ENCODE results near the gene SMPDL3A.
"Not testable (repeated sequence)": the region's sequence is repeated elsewhere in the genome, so short reads cannot be mapped to it uniquely, and the experiment has no call there.

Gene SMPDL3A

GRCh38 chr6:122789182-122790027 lies at the start of gene SMPDL3A:
TSS of gene SMPDL3A (plus strand) at chr6:122789258. CDS start at chr6:122789347, 89 bp downstream.
- no peak for DNase-seq (ENCODE audit: low read depth)

- DNase-seq (ENCODE audit: low read depth): no peak
Measured at GRCh38 chr6:122740091-122740490, 49.0 kb upstream of the SMPDL3A start.

- DNase-seq (ENCODE audit: low read depth): no peak
Measured at GRCh38 chr6:122740936-122741335, 48.1 kb upstream of the SMPDL3A start.

GRCh38 chr6:122744247-122744646 lies 44.8 kb upstream of the SMPDL3A start:
- DNase-seq (ENCODE audit: low read depth): not testable (repeated sequence)

- not testable (repeated sequence) for DNase-seq (ENCODE audit: low read depth)
Measured at GRCh38 chr6:122744856-122745255, 44.2 kb upstream of the SMPDL3A start.

- DNase-seq (ENCODE audit: low read depth): no peak
Measured at GRCh38 chr6:122746688-122747087, 42.4 kb upstream of the SMPDL3A start.

GRCh38 chr6:122747573-122747972 lies 41.5 kb upstream of the SMPDL3A start:
- no peak for DNase-seq (ENCODE audit: low read depth)

- not testable (repeated sequence) for DNase-seq (ENCODE audit: low read depth)
Measured at GRCh38 chr6:122748945-122749344, 40.1 kb upstream of the SMPDL3A start.

- DNase-seq (ENCODE audit: low read depth): no peak
Measured at GRCh38 chr6:122749451-122750050, 39.5 kb upstream of the SMPDL3A start.

- DNase-seq (ENCODE audit: low read depth): no peak
Measured at GRCh38 chr6:122751326-122751725, 37.7 kb upstream of the SMPDL3A start.

- DNase-seq (ENCODE audit: low read depth): no peak
Measured at GRCh38 chr6:122752459-122752858, 36.6 kb upstream of the SMPDL3A start.

GRCh38 chr6:122753000-122753687 lies 35.9 kb upstream of the SMPDL3A start:
- no peak for DNase-seq (ENCODE audit: low read depth)

GRCh38 chr6:122753688-122754056 lies 35.4 kb upstream of the SMPDL3A start:
- no peak for DNase-seq (ENCODE audit: low read depth)

GRCh38 chr6:122754191-122754731 lies 34.8 kb upstream of the SMPDL3A start:
- DNase-seq (ENCODE audit: low read depth): no peak

- no peak for DNase-seq (ENCODE audit: low read depth)
Measured at GRCh38 chr6:122755901-122756300, 33.2 kb upstream of the SMPDL3A start.

GRCh38 chr6:122758927-122759334 lies 30.1 kb upstream of the SMPDL3A start:
- no peak for DNase-seq (ENCODE audit: low read depth)

GRCh38 chr6:122760330-122760729 lies 28.7 kb upstream of the SMPDL3A start:
- DNase-seq (ENCODE audit: low read depth): no peak

GRCh38 chr6:122766256-122766655 lies 22.8 kb upstream of the SMPDL3A start:
- no peak for DNase-seq (ENCODE audit: low read depth)

GRCh38 chr6:122770835-122771601 lies 18.0 kb upstream of the SMPDL3A start:
- DNase-seq (ENCODE audit: low read depth): no peak

GRCh38 chr6:122772724-122773415 lies 16.2 kb upstream of the SMPDL3A start:
- no peak for DNase-seq (ENCODE audit: low read depth)

- no peak for DNase-seq (ENCODE audit: low read depth)
Measured at GRCh38 chr6:122775975-122776374, 13.1 kb upstream of the SMPDL3A start.
